ENCODE results near the gene CCDC6.

The CCDC6 gene

DNA sequence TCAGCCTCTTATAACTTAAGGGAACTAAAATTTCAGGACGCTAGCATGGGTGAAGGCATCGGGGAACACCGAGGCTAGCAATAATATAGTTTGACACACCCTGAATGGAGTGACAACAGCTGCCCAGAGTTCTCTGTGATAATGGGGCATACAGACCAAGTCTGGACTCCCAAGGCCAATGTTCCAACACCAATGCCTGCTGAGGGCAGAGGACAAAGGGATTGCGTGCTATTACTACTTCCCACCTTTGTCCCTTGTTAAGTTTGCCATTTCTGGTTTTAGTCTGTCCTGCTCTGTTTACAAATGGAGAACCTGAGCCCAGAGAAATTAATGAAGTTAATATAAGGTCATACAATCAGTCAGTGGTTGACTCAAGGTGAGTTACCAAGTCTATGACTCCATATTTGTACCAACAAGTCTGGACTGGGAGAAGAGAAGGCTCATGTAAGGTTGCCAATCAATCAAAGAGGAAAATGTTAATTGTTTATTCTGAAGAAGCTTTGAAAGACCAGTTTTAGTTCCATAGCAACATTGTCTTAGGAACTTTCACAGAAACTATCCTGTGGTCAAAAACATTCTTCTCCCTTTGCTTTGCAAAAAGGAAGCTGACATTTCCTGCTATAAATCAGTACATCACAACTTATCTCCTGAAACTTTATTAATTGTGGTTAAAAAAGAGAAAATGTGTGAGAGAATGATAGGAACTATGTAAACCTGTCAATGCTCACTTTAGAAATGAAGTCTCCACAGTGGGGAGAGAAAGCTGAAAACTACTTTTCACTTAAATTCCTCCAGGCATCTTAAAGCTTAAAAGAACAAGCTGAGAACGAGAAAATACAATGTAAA is 74.5 kb downstream of the CCDC6 start:
- TF ChIP-seq TAF1 (IDR thresholded peaks at IDR 0.05; ENCODE audit: borderline replicate concordance, insufficient read depth, low read length), result no peak
- no peak for TF ChIP-seq FOXP2 (optimal IDR thresholded peaks at IDR 0.05; ENCODE audit: borderline replicate concordance, extremely low read depth, extremely low read length, insufficient read depth)

DNA sequence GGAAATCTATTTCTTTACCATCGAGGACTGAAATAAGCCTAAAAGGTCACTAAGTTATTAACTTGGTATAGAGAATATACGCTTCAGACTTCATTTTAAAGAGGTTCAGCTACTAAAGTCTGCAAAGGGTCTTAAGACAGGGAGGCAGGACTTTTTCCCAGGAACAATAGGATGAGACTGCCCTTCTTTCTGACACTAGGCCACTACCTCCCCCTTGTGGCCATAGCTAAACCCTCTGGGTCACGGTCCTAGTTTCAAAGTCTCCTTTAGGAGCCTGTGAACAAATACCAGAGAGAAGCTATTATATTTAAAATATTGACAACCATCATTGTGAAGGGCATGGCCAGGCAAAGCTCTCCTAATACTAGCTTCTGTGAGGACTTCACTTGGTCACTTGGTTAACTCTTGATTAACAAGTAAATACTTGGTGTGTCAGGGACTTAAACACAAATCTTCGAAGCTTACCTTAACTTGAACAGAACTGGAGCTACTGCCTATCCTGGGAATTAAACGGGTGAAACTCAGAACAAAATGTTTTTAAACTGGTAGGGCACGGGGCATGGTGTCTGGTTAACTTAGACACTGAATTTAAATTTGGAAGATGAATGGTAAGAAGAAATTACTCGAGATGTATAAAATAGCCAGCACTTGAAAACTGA is 75.6 kb downstream of the CCDC6 start:
- no peak for TF ChIP-seq FOXP2 (optimal IDR thresholded peaks at IDR 0.05; ENCODE audit: borderline replicate concordance, extremely low read depth, extremely low read length, insufficient read depth)
- TF ChIP-seq TAF1 (IDR thresholded peaks at IDR 0.05; ENCODE audit: borderline replicate concordance, insufficient read depth, low read length), result no peak
- TF ChIP-seq SIN3A (IDR thresholded peaks at IDR 0.05; ENCODE audit: borderline replicate concordance, insufficient read depth, low read length), result no peak
- TF ChIP-seq, protein P1, sequence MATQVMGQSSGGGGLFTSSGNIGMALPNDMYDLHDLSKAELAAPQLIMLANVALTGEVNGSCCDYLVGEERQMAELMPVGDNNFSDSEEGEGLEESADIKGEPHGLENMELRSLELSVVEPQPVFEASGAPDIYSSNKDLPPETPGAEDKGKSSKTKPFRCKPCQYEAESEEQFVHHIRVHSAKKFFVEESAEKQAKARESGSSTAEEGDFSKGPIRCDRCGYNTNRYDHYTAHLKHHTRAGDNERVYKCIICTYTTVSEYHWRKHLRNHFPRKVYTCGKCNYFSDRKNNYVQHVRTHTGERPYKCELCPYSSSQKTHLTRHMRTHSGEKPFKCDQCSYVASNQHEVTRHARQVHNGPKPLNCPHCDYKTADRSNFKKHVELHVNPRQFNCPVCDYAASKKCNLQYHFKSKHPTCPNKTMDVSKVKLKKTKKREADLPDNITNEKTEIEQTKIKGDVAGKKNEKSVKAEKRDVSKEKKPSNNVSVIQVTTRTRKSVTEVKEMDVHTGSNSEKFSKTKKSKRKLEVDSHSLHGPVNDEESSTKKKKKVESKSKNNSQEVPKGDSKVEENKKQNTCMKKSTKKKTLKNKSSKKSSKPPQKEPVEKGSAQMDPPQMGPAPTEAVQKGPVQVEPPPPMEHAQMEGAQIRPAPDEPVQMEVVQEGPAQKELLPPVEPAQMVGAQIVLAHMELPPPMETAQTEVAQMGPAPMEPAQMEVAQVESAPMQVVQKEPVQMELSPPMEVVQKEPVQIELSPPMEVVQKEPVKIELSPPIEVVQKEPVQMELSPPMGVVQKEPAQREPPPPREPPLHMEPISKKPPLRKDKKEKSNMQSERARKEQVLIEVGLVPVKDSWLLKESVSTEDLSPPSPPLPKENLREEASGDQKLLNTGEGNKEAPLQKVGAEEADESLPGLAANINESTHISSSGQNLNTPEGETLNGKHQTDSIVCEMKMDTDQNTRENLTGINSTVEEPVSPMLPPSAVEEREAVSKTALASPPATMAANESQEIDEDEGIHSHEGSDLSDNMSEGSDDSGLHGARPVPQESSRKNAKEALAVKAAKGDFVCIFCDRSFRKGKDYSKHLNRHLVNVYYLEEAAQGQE (IDR thresholded peaks at IDR 0.05; ENCODE audit: insufficient read depth in 1 of 2, low read depth in 2 of 2, low read length in 2 of 2), result no peak
- no peak for TF ChIP-seq POLR2AphosphoS5 (IDR thresholded peaks at IDR 0.05; ENCODE audit: low read depth, low read length)

DNA sequence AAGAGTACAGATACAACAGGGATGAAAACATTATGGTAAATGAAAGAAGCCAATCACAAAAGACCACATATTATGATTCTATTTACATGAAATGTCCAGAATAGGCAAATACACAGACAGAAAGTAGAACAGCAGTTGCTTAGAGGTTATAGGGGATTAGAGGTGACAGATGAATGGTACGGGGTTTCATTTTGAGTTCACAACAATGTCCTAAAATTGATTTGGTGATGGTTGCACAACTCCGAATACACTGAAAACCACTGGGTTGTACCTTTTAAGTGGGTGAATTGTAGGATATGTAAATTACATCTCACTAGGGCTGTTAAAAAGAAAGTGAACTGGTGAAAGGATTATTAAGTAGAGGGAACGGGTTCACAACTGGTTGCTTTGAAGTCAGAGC is 76.8 kb downstream of the CCDC6 start:
- TF ChIP-seq TAF1 (IDR thresholded peaks at IDR 0.05; ENCODE audit: borderline replicate concordance, insufficient read depth, low read length), result no peak
- TF ChIP-seq FOXP2 (optimal IDR thresholded peaks at IDR 0.05; ENCODE audit: borderline replicate concordance, extremely low read depth, extremely low read length, insufficient read depth), result no peak
- TF ChIP-seq, protein P1 (IDR thresholded peaks at IDR 0.05; ENCODE audit: insufficient read depth in 1 of 2, low read depth in 2 of 2, low read length in 2 of 2), result no peak
- TF ChIP-seq POLR2AphosphoS5 (IDR thresholded peaks at IDR 0.05; ENCODE audit: low read depth, low read length), result no peak
- no peak for TF ChIP-seq SIN3A (IDR thresholded peaks at IDR 0.05; ENCODE audit: borderline replicate concordance, insufficient read depth, low read length)

DNA sequence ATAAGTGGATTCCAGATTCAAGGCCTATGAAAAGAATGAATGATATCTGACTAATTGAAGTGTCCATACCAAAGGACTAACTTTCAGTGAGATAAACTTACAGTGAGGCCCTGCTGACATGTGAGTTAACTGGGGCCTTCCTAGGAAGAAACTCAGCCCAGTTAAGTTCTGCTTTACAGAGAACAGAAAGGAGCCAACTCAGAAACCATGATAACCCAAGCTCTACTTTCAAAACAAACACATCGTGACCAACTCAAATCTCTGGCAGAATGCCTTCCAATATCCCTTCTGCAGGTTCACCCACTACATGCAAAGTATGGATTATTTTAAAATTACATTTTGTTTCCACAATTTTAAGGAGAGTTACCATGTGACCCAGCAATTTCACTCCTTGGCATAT is 77.3 kb downstream of the CCDC6 start:
- TF ChIP-seq SIN3A (IDR thresholded peaks at IDR 0.05; ENCODE audit: borderline replicate concordance, insufficient read depth, low read length) (no peak), TAF1 (IDR thresholded peaks at IDR 0.05; ENCODE audit: borderline replicate concordance, insufficient read depth, low read length) (no peak), POLR2AphosphoS5 (IDR thresholded peaks at IDR 0.05; ENCODE audit: low read depth, low read length) (no peak), FOXP2 (optimal IDR thresholded peaks at IDR 0.05; ENCODE audit: borderline replicate concordance, extremely low read depth, extremely low read length, insufficient read depth) (no peak)
- TF ChIP-seq, protein P1 (IDR thresholded peaks at IDR 0.05; ENCODE audit: insufficient read depth in 1 of 2, low read depth in 2 of 2, low read length in 2 of 2), result no peak

DNA sequence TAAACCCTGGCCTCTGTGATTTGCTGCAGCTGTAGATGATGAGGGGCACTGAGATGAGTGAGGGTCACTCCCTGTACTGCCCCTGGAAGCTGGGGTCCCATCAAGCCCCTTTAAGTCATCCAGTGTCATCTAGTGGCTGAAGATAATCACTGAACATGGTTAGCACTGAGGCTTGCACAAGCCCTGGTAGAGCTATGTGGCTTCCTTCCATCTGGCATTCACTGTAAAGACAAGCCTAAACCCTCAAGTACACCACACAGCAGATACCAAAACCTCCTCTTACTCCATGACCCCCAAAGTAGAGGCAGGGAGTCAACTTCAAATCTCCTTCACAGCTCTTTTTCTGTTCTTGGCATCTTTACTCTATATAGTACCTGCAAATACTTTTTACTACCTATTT is 80.4 kb downstream of the CCDC6 start:
- TF ChIP-seq FOXP2 (optimal IDR thresholded peaks at IDR 0.05; ENCODE audit: borderline replicate concordance, extremely low read depth, extremely low read length, insufficient read depth) (no peak), SIN3A (IDR thresholded peaks at IDR 0.05; ENCODE audit: borderline replicate concordance, insufficient read depth, low read length) (no peak), TAF1 (IDR thresholded peaks at IDR 0.05; ENCODE audit: borderline replicate concordance, insufficient read depth, low read length) (no peak), POLR2AphosphoS5 (IDR thresholded peaks at IDR 0.05; ENCODE audit: low read depth, low read length) (no peak)
- TF ChIP-seq, protein P1 (IDR thresholded peaks at IDR 0.05; ENCODE audit: insufficient read depth in 1 of 2, low read depth in 2 of 2, low read length in 2 of 2), result no peak

All from PFSK-1 (cell line).